Activated CD8-positive, alpha-beta T cell treated with anti-CD3 and anti-CD28 coated beads, Interleukin-2, amount 10 ng/mL, durations not matched to agents 7 days and 5 days (primary cell): Measurements from ENCODE around the gene FBRSL1. TPM values are rescaled to one million over a fixed set of nuclear protein-coding genes. Genes with fewer than 3 reads are reported as not detected.

Experiments
- ATAC-seq: fragments of 150-1000 bp; cut with Tn5 transposase; one replicate; pipeline ENCODE4 v1.10.0; 2021; ENCODE audit warnings: moderate library complexity
- CTCF ChIA-PET: fragments of 350-600 bp; sonication (Branson Sonifier 250); formaldehyde crosslinking; loops from one replicate; lab custom pipeline; 2021; ENCODE audit warnings: antibody characterized with exemption; lab: Charles Lee
- POLR2A ChIA-PET: fragments of 350-600 bp; sonication (Branson Sonifier 250); formaldehyde crosslinking; loops from one replicate; lab custom pipeline; 2021; ENCODE audit warnings: antibody characterized with exemption; lab: Charles Lee
- DNase-seq: peaks from one replicate; pipeline ENCODE4 v3.0.0-alpha.2; 2020
- H3K27ac Mint-ChIP-seq: one replicate; pipeline ENCODE4 v1.8.0; 2021; ENCODE audit warnings: mild to moderate bottlenecking, mixed read lengths
- H3K27me3 Mint-ChIP-seq: one replicate; pipeline ENCODE4 v1.8.0; 2021; ENCODE audit warnings: low read depth, mixed read lengths
- H3K36me3 Mint-ChIP-seq: one replicate; pipeline ENCODE4 v1.8.0; 2021; ENCODE audit warnings: low read depth, mixed read lengths
- H3K4me1 Mint-ChIP-seq: one replicate; pipeline ENCODE4 v1.8.0; 2021; ENCODE audit warnings: low read depth, mixed read lengths
- H3K4me3 Mint-ChIP-seq: one replicate; pipeline ENCODE4 v1.8.0; 2021; ENCODE audit warnings: mild to moderate bottlenecking, mixed read lengths
- H3K9me3 Mint-ChIP-seq: one replicate; pipeline ENCODE4 v1.8.0; 2022; ENCODE audit warnings: mixed read lengths; ENCODE audit not compliant: insufficient read depth
- total RNA-seq, 2 experiments: library from RNA; stranded (reverse); gene quantifications; one replicate each; pipeline ENCODE4 v1.2.3, GENCODE V29; 2021

Gene FBRSL1
- total RNA-seq, 2 experiments from 2014 or later: 51.2 to 58.5 TPM

GRCh38 chr12:132535019-132535418 lies 45.1 kb downstream of the FBRSL1 start:
- H3K36me3 Mint-ChIP-seq: peaks cover 3% of the 10 kb centered on the region
- no peaks in the 10 kb centered on the region for H3K27me3 Mint-ChIP-seq
- ATAC-seq: no peak
- peak overlapping the region; percentile 2 for H3K27ac Mint-ChIP-seq
- CTCF ChIA-PET: no interaction called here
- no peak overlapping the region for H3K4me3 Mint-ChIP-seq
- peaks cover 8% of the 10 kb centered on the region for H3K9me3 Mint-ChIP-seq
- no peak for DNase-seq
- POLR2A ChIA-PET: no interaction called here
- H3K4me1 Mint-ChIP-seq: peaks cover 3% of the 10 kb centered on the region

GRCh38 chr12:132536102-132536876 lies 46.3 kb downstream of the FBRSL1 start:
- Mint-ChIP-seq H3K27me3 (no peaks in the 10 kb centered on the region), H3K27ac (no peak overlapping the region), H3K36me3 (peaks cover 3% of the 10 kb centered on the region), H3K4me1 (peaks cover 2% of the 10 kb centered on the region), H3K9me3 (peaks cover 8% of the 10 kb centered on the region), H3K4me3 (no peak overlapping the region)
- DNase-seq: no peak
- ChIA-PET CTCF (no interaction called here), POLR2A (no interaction called here)
- ATAC-seq: no peak

- DNase-seq: no peak
- Mint-ChIP-seq H3K27ac (no peak overlapping the region), H3K27me3 (no peaks in the 10 kb centered on the region), H3K4me3 (no peak overlapping the region), H3K4me1 (no peaks in the 10 kb centered on the region), H3K9me3 (peaks cover 8% of the 10 kb centered on the region), H3K36me3 (peaks cover 3% of the 10 kb centered on the region)
- CTCF ChIA-PET: no interaction called here
- no peak for ATAC-seq
- POLR2A ChIA-PET: no interaction called here
Measured at GRCh38 chr12:132537049-132537448, 47.1 kb downstream of the FBRSL1 start.

- Mint-ChIP-seq H3K9me3 (peaks cover 8% of the 10 kb centered on the region), H3K36me3 (peaks cover 3% of the 10 kb centered on the region), H3K4me3 (no peak overlapping the region), H3K4me1 (peaks cover 6% of the 10 kb centered on the region), H3K27ac (no peak overlapping the region), H3K27me3 (no peaks in the 10 kb centered on the region)
- DNase-seq (no peak), ATAC-seq (peak; percentile 18)
- CTCF ChIA-PET: no interaction called here
- POLR2A ChIA-PET: no interaction called here
Measured at GRCh38 chr12:132537836-132538662, 48.1 kb downstream of the FBRSL1 start.

- POLR2A ChIA-PET: no interaction called here
Measured at GRCh38 chr12:132538663-132538990, 48.7 kb downstream of the FBRSL1 start.

GRCh38 chr12:132539016-132539773 lies 49.2 kb downstream of the FBRSL1 start:
- Mint-ChIP-seq H3K36me3 (peaks cover 3% of the 10 kb centered on the region), H3K27ac (no peak overlapping the region), H3K9me3 (peaks cover 8% of the 10 kb centered on the region), H3K4me1 (peaks cover 14% of the 10 kb centered on the region), H3K4me3 (no peak overlapping the region), H3K27me3 (no peaks in the 10 kb centered on the region)
- CTCF ChIA-PET: no interaction called here
- ATAC-seq (no peak), DNase-seq (no peak)
- POLR2A ChIA-PET: no interaction called here

More at GRCh38 chr12:132538663-132538990, 48.7 kb downstream of the FBRSL1 start:
- DNase-seq (no peak), ATAC-seq (no peak)
- no peak overlapping the region for H3K27ac Mint-ChIP-seq
- peaks cover 12% of the 10 kb centered on the region for H3K4me1 Mint-ChIP-seq
- CTCF ChIA-PET: no interaction called here
- peaks cover 3% of the 10 kb centered on the region for H3K36me3 Mint-ChIP-seq
- H3K9me3 Mint-ChIP-seq: peaks cover 8% of the 10 kb centered on the region
- no peaks in the 10 kb centered on the region for H3K27me3 Mint-ChIP-seq
- H3K4me3 Mint-ChIP-seq: no peak overlapping the region

GRCh38 chr12:132540436-132540835 lies 50.5 kb downstream of the FBRSL1 start:
- CTCF ChIA-PET: no interaction called here
- Mint-ChIP-seq H3K4me1 (peaks cover 14% of the 10 kb centered on the region), H3K9me3 (peaks cover 3% of the 10 kb centered on the region), H3K27ac (no peak overlapping the region), H3K36me3 (no peaks in the 10 kb centered on the region), H3K4me3 (no peak overlapping the region), H3K27me3 (no peaks in the 10 kb centered on the region)
- ATAC-seq (no peak), DNase-seq (no peak)
- POLR2A ChIA-PET: no interaction called here

GRCh38 chr12:132541200-132541599 lies 51.2 kb downstream of the FBRSL1 start:
- Mint-ChIP-seq H3K9me3 (no peaks in the 10 kb centered on the region), H3K4me3 (no peak overlapping the region), H3K36me3 (no peaks in the 10 kb centered on the region), H3K27ac (no peak overlapping the region), H3K4me1 (peaks cover 14% of the 10 kb centered on the region), H3K27me3 (no peaks in the 10 kb centered on the region)
- DNase-seq: no peak
- ChIA-PET POLR2A (no interaction called here), CTCF (no interaction called here)
- ATAC-seq: no peak

GRCh38 chr12:132541996-132542395 lies 52.0 kb downstream of the FBRSL1 start:
- Mint-ChIP-seq H3K4me1 (peaks cover 14% of the 10 kb centered on the region), H3K36me3 (no peaks in the 10 kb centered on the region), H3K9me3 (no peaks in the 10 kb centered on the region), H3K27me3 (no peaks in the 10 kb centered on the region), H3K27ac (no peak overlapping the region), H3K4me3 (no peak overlapping the region)
- no peak for DNase-seq
- CTCF ChIA-PET: no interaction called here
- POLR2A ChIA-PET: no interaction called here
- ATAC-seq: no peak

GRCh38 chr12:132542661-132543060 lies 52.7 kb downstream of the FBRSL1 start:
- DNase-seq (no peak), ATAC-seq (no peak)
- Mint-ChIP-seq H3K4me3 (no peak overlapping the region), H3K4me1 (peaks cover 14% of the 10 kb centered on the region), H3K27me3 (no peaks in the 10 kb centered on the region), H3K27ac (peak overlapping the region; percentile 57), H3K36me3 (no peaks in the 10 kb centered on the region), H3K9me3 (no peaks in the 10 kb centered on the region)
- POLR2A ChIA-PET: no interaction called here
- CTCF ChIA-PET: interaction anchor here (1.4 kb wide), 1 partner anchor 19 kb away, joined by 5 read pairs; no protein-coding TSS in a partner anchor

- H3K4me1 Mint-ChIP-seq: peaks cover 14% of the 10 kb centered on the region
- POLR2A ChIA-PET: no interaction called here
- H3K36me3 Mint-ChIP-seq: no peaks in the 10 kb centered on the region
- no peak overlapping the region for H3K4me3 Mint-ChIP-seq
- H3K27me3 Mint-ChIP-seq: no peaks in the 10 kb centered on the region
- peak; percentile 39 for DNase-seq
- CTCF ChIA-PET: interaction anchor here (1.4 kb wide), 1 partner anchor 18 kb away, joined by 5 read pairs; no protein-coding TSS in a partner anchor
- H3K9me3 Mint-ChIP-seq: no peaks in the 10 kb centered on the region
- peak overlapping the region; percentile 57 for H3K27ac Mint-ChIP-seq
- peak; percentile 43 for ATAC-seq
Measured at GRCh38 chr12:132543298-132544079, 53.5 kb downstream of the FBRSL1 start.
